SK-N-SH (cell line): Measurements from ENCODE around the gene KLHL22. TPM values are rescaled to one million over a fixed set of nuclear protein-coding genes. Genes with fewer than 3 reads are reported as not detected.

Experiments
- CTCF ChIA-PET: fragments of 300-600, 350-600 bp; formaldehyde crosslinking; extraction: SDS; loops from one replicate; lab custom pipeline; 2021; lab: Yijun Ruan, JAX
- POLR2A ChIA-PET: fragments of 350-600 bp; sonication (Branson Sonifier 250); formaldehyde crosslinking; extraction: SDS; loops from one replicate; lab custom pipeline; 2020; ENCODE audit warnings: antibody characterized with exemption, inconsistent platforms; lab: Yijun Ruan, JAX
- DNase-seq: peaks from one replicate; pipeline ENCODE4 v3.0.0; 2012
- H2AFZ ChIP-seq: fragments of 200-600 bp; sonication (generic); 2 replicates; pipeline ENCODE4 v1.8.1; 2016; ENCODE audit warnings: antibody characterized with exemption, mild to moderate bottlenecking, low read depth
- H3F3A ChIP-seq: fragments of 200-600 bp; sonication (generic); replicated peaks from 2 replicates; pipeline ENCODE3; 2016; ENCODE audit warnings: antibody characterized with exemption, mild to moderate bottlenecking; ENCODE audit not compliant: insufficient read depth
- H3K27ac ChIP-seq, 2 experiments: fragments of 200-500 bp in 1 of 2; fragments of 200-600 bp in 1 of 2; sonication (Bioruptor generic) in 1 of 2; sonication (generic), shearing (Covaris generic) in 1 of 2; 2 replicates each; pipeline versions ENCODE4 v1.5.1 to v1.6.1; 2014 to 2016; ENCODE audit warnings: low read depth in 2 of 2, inconsistent platforms in 1 of 2, low read length in 1 of 2, mild to moderate bottlenecking in 1 of 2, mixed read lengths in 1 of 2
- H3K27me3 ChIP-seq: fragments of 200-600 bp; sonication (generic), shearing (Covaris generic); 2 replicates; pipeline ENCODE4 v1.6.1; 2016; ENCODE audit warnings: mixed run types; ENCODE audit not compliant: insufficient read depth
- H3K36me3 ChIP-seq, 2 experiments: fragments of 200-500 bp in 1 of 2; fragments of 200-600 bp in 1 of 2; sonication (Bioruptor generic) in 1 of 2; sonication (generic) in 1 of 2; replicated peaks in 1 of 2; 2 replicates each; pipeline versions ENCODE3 to v1.5.1; 2014 to 2016; ENCODE audit warnings: low read length in 1 of 2, mild to moderate bottlenecking in 1 of 2; ENCODE audit not compliant: insufficient read depth in 2 of 2, control insufficient read depth in 1 of 2
- H3K4me1 ChIP-seq, 2 experiments: fragments of 200-500 bp in 1 of 2; fragments of 200-600 bp in 1 of 2; sonication (Bioruptor generic) in 1 of 2; sonication (generic), shearing (Covaris generic) in 1 of 2; 2 replicates each; pipeline versions ENCODE4 v1.5.1 to v1.6.1; 2014 to 2016; ENCODE audit warnings: low read depth in 1 of 2, low read length in 1 of 2, mixed run types in 1 of 2; ENCODE audit not compliant: insufficient read depth in 2 of 2, control insufficient read depth in 1 of 2
- H3K4me2 ChIP-seq: fragments of 200-600 bp; sonication (generic), shearing (Covaris generic); 2 replicates; pipeline ENCODE4 v1.6.1; 2017; ENCODE audit warnings: mixed run types
- H3K4me3 ChIP-seq, 2 experiments: fragments of 200-500 bp in 1 of 2; fragments of 200-600 bp in 1 of 2; sonication (Bioruptor generic) in 1 of 2; sonication (generic), shearing (Covaris generic) in 1 of 2; 2 replicates each; pipeline versions ENCODE4 v1.5.1 to v1.8.1; 2014 to 2016; ENCODE audit warnings: low read depth in 2 of 2, inconsistent platforms in 1 of 2, low read length in 1 of 2, mild to moderate bottlenecking in 1 of 2, mixed read lengths in 1 of 2, moderate library complexity in 1 of 2
- H3K79me2 ChIP-seq: fragments of 200-600 bp; sonication (generic); 2 replicates; pipeline ENCODE4 v1.8.1; 2017; ENCODE audit warnings: mild to moderate bottlenecking; ENCODE audit not compliant: insufficient read depth
- H3K9ac ChIP-seq: fragments of 200-600 bp; sonication (generic); 2 replicates; pipeline ENCODE4 v1.6.1; 2017; ENCODE audit warnings: mixed run types
- H3K9me2 ChIP-seq: fragments of 200-600 bp; sonication (generic); 2 replicates; pipeline ENCODE4 v1.6.1; 2017; ENCODE audit warnings: mixed run types
- H3K9me3 ChIP-seq: fragments of 200-600 bp; sonication (generic); 2 replicates; pipeline ENCODE4 v1.6.1; 2017; ENCODE audit warnings: mixed run types, mild to moderate bottlenecking, moderate library complexity
- H4K20me1 ChIP-seq: fragments of 200-600 bp; sonication (generic); 2 replicates; pipeline ENCODE4 v1.6.1; 2017; ENCODE audit warnings: mild to moderate bottlenecking, mixed run types; ENCODE audit not compliant: insufficient read depth
- CHD2 ChIP-seq: fragments of 150-350 bp; IDR thresholded peaks from 2 replicates; pipeline ENCODE4 v1.6.1; 2018; ENCODE audit warnings: low read length; ENCODE audit not compliant: partially characterized antibody
- ELF1 ChIP-seq: IDR thresholded peaks from 2 replicates; pipeline ENCODE4 v1.4.0; 2012
- EZH2phosphoT487 ChIP-seq: fragments of 200-600 bp; sonication (generic); IDR thresholded peaks from 2 replicates; pipeline ENCODE4 v1.6.1; 2017; ENCODE audit warnings: low read depth, mixed run types, mild to moderate bottlenecking, antibody characterized with exemption, moderate library complexity, borderline replicate concordance
- FOXJ3 ChIP-seq: sonication (generic); formaldehyde crosslinking; IDR thresholded peaks from 2 replicates; pipeline ENCODE4 v1.5.1; 2020; ENCODE audit warnings: mild to moderate bottlenecking, missing genetic modification reagents
- GABPA ChIP-seq: IDR thresholded peaks from 2 replicates; pipeline ENCODE4 v1.4.0; 2012; ENCODE audit warnings: low read depth, mild to moderate bottlenecking
- MAX ChIP-seq: IDR thresholded peaks from 2 replicates; pipeline ENCODE4 v1.4.0; 2012; ENCODE audit warnings: low read depth
- MEF2A ChIP-seq: IDR thresholded peaks from 2 replicates; pipeline ENCODE4 v1.4.0; 2012; ENCODE audit warnings: low read depth, borderline replicate concordance
- MXI1 ChIP-seq: IDR thresholded peaks from 2 replicates; pipeline ENCODE4 v1.6.1; 2012; ENCODE audit warnings: mild to moderate bottlenecking, low read depth, low read length, improper control_type of control experiment
- NFIC ChIP-seq: IDR thresholded peaks from 2 replicates; pipeline ENCODE4 v1.4.0; 2012; ENCODE audit warnings: borderline replicate concordance
- NRF1 ChIP-seq: IDR thresholded peaks from 2 replicates; pipeline ENCODE4 v1.6.1; 2012; ENCODE audit warnings: low read depth, mild to moderate bottlenecking, low read length
- POLR2AphosphoS5 ChIP-seq: IDR thresholded peaks from 2 replicates; pipeline ENCODE4 v1.6.1; 2012; ENCODE audit warnings: low read depth, low read length
- RAD21 ChIP-seq: IDR thresholded peaks from 2 replicates; pipeline ENCODE4 v1.6.1; 2012; ENCODE audit warnings: mild to moderate bottlenecking, low read length
- RCOR1 ChIP-seq: fragments of 150-350 bp; IDR thresholded peaks from 2 replicates; pipeline ENCODE4 v1.6.1; 2017; ENCODE audit warnings: antibody characterized with exemption, low read length
- RFX5 ChIP-seq: IDR thresholded peaks from 2 replicates; pipeline ENCODE4 v1.6.1; 2012; ENCODE audit warnings: mild to moderate bottlenecking, improper control_type of control experiment, low read length
- SIN3A ChIP-seq: IDR thresholded peaks from 2 replicates; pipeline ENCODE4 v1.6.1; 2012; ENCODE audit warnings: low read depth, mild to moderate bottlenecking, low read length, moderate library complexity, borderline replicate concordance
- TCF12 ChIP-seq: IDR thresholded peaks from 2 replicates; pipeline ENCODE4 v1.4.0; 2012
- TEAD4 ChIP-seq: IDR thresholded peaks from 2 replicates; pipeline ENCODE4 v1.4.0; 2012; ENCODE audit warnings: mild to moderate bottlenecking, borderline replicate concordance; ENCODE audit not compliant: insufficient read depth
- YY1 ChIP-seq: IDR thresholded peaks from 2 replicates; pipeline ENCODE4 v1.4.0; 2012; ENCODE audit warnings: low read depth, mild to moderate bottlenecking
- WGBS: methylation state at CpG from one replicate; pipeline ENCODE4 v1.1.6; 2017; ENCODE audit warnings: low lambda C conversion rate; 5-methylcytosine and 5-hydroxymethylcytosine counted together
- polyA plus RNA-seq, 3 experiments: library from polyadenylated mRNA; depleted of rRNA; stranded (reverse); fragments of >200 nt; gene quantifications; 2 replicates each; pipeline ENCODE4 v1.2.3, GENCODE V29; 2012
- TF ChIP-seq, protein P1 (sequence below): fragments of 150-350 bp; IDR thresholded peaks from 2 replicates; pipeline ENCODE4 v1.6.1; 2016; ENCODE audit warnings: mild to moderate bottlenecking, low read depth, low read length
- TF ChIP-seq, protein P2 (sequence below): IDR thresholded peaks from 2 replicates; pipeline ENCODE4; 2012

Gene KLHL22
- polyA plus RNA-seq, 1 of the 3 experiments (the other 2 are of a cell fraction): 26.5 TPM

- TF ChIP-seq MXI1: peak; percentile 65; the same call in 1 of the 2 replicates
Observed at GRCh38 chr22:20436768-20437612, 58.6 kb downstream of the KLHL22 start (continued).

GRCh38 chr22:20436307-20436767 is 59.3 kb downstream of the KLHL22 start:
- H3K79me2 ChIP-seq: peaks cover 61% of the 10 kb centered on the region
- TF ChIP-seq GABPA (no peak), MEF2A (no peak), MAX (0 out of 2 replicates have a peak, but pooled peaks have one; percentile 11), CHD2 (peak; percentile 8), SIN3A (peak; percentile 37; the same call in 1 of the 2 replicates), NRF1 (peak; percentile 12; the same call in 1 of the 2 replicates), TEAD4 (peak; percentile 43; the same call in 1 of the 2 replicates)
- TF ChIP-seq, all 33 proteins: peak for 5
- Histone ChIP-seq H3K9me2 (no peaks in the 10 kb centered on the region), H3K4me2 (peak overlapping the region; percentile 99), H3K4me1 (peaks cover 19 to 28% of the 10 kb centered on the region in 2 experiments; a peak in 3 of 4 replicates), H3K4me3 (peak overlapping the region; percentile 94 to 96), H4K20me1 (peaks cover 46% of the 10 kb centered on the region), H3K9ac (peak overlapping the region; percentile 87), H2AFZ (no peak overlapping the region), H3K27me3 (no peaks in the 10 kb centered on the region), H3K9me3 (no peaks in the 10 kb centered on the region), H3K36me3 (peaks cover 0 to 2% of the 10 kb centered on the region in 2 experiments), H3K27ac (peak overlapping the region; percentile 76 to 86; a peak in 3 of 4 replicates), H3F3A (no peaks in the 10 kb centered on the region)
- WGBS: no CpG with 5 or more reads among the region's 56 CpGs
- DNase-seq: peak; percentile 90
- POLR2A ChIA-PET: interaction anchor here (1.3 to 3.2 kb wide), 2 partner anchors 9 to 13 kb away, joined by 4 to 13 read pairs; no protein-coding TSS in a partner anchor
- CTCF ChIA-PET: interaction anchor here (1.1 to 6.4 kb wide), 3 partner anchors 9 to 20 kb away, joined by 4 to 38 read pairs (median 5); no protein-coding TSS in a partner anchor

GRCh38 chr22:20435436-20436306 is 59.9 kb downstream of the KLHL22 start:
- TF ChIP-seq NFIC: no peak
- no peak for TF ChIP-seq SIN3A
- TF ChIP-seq ELF1: no peak
- TF ChIP-seq, protein P1, sequence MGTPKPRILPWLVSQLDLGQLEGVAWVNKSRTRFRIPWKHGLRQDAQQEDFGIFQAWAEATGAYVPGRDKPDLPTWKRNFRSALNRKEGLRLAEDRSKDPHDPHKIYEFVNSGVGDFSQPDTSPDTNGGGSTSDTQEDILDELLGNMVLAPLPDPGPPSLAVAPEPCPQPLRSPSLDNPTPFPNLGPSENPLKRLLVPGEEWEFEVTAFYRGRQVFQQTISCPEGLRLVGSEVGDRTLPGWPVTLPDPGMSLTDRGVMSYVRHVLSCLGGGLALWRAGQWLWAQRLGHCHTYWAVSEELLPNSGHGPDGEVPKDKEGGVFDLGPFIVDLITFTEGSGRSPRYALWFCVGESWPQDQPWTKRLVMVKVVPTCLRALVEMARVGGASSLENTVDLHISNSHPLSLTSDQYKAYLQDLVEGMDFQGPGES: no peak
- TF ChIP-seq RAD21: no peak
- no peak for TF ChIP-seq TEAD4
- no peak for TF ChIP-seq RCOR1
- TF ChIP-seq RFX5: no peak
- no peak for TF ChIP-seq POLR2AphosphoS5
- no peak for TF ChIP-seq EZH2phosphoT487
- no peak for TF ChIP-seq FOXJ3
- no peak for TF ChIP-seq YY1
- TF ChIP-seq TCF12: no peak
- TF ChIP-seq MEF2A: no peak
- no peak for TF ChIP-seq MXI1
- TF ChIP-seq, protein P2, sequence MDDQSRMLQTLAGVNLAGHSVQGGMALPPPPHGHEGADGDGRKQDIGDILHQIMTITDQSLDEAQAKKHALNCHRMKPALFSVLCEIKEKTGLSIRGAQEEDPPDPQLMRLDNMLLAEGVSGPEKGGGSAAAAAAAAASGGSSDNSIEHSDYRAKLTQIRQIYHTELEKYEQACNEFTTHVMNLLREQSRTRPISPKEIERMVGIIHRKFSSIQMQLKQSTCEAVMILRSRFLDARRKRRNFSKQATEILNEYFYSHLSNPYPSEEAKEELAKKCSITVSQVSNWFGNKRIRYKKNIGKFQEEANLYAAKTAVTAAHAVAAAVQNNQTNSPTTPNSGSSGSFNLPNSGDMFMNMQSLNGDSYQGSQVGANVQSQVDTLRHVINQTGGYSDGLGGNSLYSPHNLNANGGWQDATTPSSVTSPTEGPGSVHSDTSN: no peak
- Histone ChIP-seq H3K4me3 (peak overlapping the region; percentile 94 to 96), H4K20me1 (peaks cover 53% of the 10 kb centered on the region), H3K9me2 (no peaks in the 10 kb centered on the region), H3K27ac (peak overlapping the region; percentile 53 to 76; a peak in 2 of 4 replicates), H3K36me3 (peaks cover 0 to 5% of the 10 kb centered on the region in 2 experiments), H2AFZ (no peak overlapping the region), H3K4me1 (peaks cover 19 to 28% of the 10 kb centered on the region in 2 experiments; a peak in 3 of 4 replicates), H3K9me3 (no peaks in the 10 kb centered on the region), H3K27me3 (no peaks in the 10 kb centered on the region), H3K79me2 (peaks cover 68% of the 10 kb centered on the region), H3F3A (no peaks in the 10 kb centered on the region), H3K9ac (peak overlapping the region; percentile 87), H3K4me2 (peak overlapping the region; percentile 99)
- WGBS: 87% methylated on average over 5 of the region's 11 CpGs
- ChIA-PET POLR2A (interaction anchor here (1.3 to 3.2 kb wide), 3 partner anchors 8 to 12 kb away, joined by 4 to 13 read pairs (median 9); no protein-coding TSS in a partner anchor), CTCF (interaction anchor here (0.8 to 6.4 kb wide), 5 partner anchors 8 to 63 kb away, joined by 3 to 38 read pairs (median 5); no protein-coding TSS in a partner anchor)
- DNase-seq: peak; percentile 23
